ENCODE results near the gene KCTD10.

The KCTD10 gene

GRCh38 chr12:109489016-109489954 is 12.2 kb upstream of the KCTD10 start:
- no peaks in the 10 kb centered on the region for H3K9me3 ChIP-seq (ENCODE audit: insufficient read depth, low read depth, low read length)
- no peak overlapping the region for H3K4me3 ChIP-seq (ENCODE audit: low read length, poor library complexity, severe bottlenecking)
- H3K4me1 ChIP-seq (ENCODE audit: insufficient read depth, low read length, poor library complexity, severe bottlenecking): no peaks in the 10 kb centered on the region
- H3K79me2 ChIP-seq (ENCODE audit: insufficient read depth, low read length): no peaks in the 10 kb centered on the region
- H4K20me1 ChIP-seq (ENCODE audit: insufficient read depth, low read length, poor library complexity, severe bottlenecking): no peaks in the 10 kb centered on the region
- no peaks in the 10 kb centered on the region for H3K9me2 ChIP-seq (replicated peaks; ENCODE audit: low read depth, low read length)
- H3K27me3 ChIP-seq (ENCODE audit: insufficient read depth, low read length, poor library complexity, severe bottlenecking): no peaks in the 10 kb centered on the region
- TF ChIP-seq EZH2phosphoT487 (IDR thresholded peaks at IDR 0.05; ENCODE audit: borderline replicate concordance): no peak
- TF ChIP-seq CTCF (conservative IDR thresholded peaks at IDR 0.05; ENCODE audit: low read length): no peak
- H3F3A ChIP-seq (ENCODE audit: low read depth): no peaks in the 10 kb centered on the region
- no peak overlapping the region for H2AFZ ChIP-seq (ENCODE audit: low read length)
- no peak overlapping the region for H3K4me2 ChIP-seq (ENCODE audit: low read depth, low read length, poor library complexity, severe bottlenecking)
- no peak overlapping the region for H3K9ac ChIP-seq (ENCODE audit: low read depth, low read length, poor library complexity, severe bottlenecking)
- H3K36me3 ChIP-seq (ENCODE audit: insufficient read depth, low read length): peaks cover 44% of the 10 kb centered on the region; the same call in 1 of the 2 replicates

GRCh38 chr12:109488051-109488665 is 11.1 kb upstream of the KCTD10 start:
- TF ChIP-seq EZH2phosphoT487 (IDR thresholded peaks at IDR 0.05; ENCODE audit: borderline replicate concordance): no peak
- TF ChIP-seq CTCF (conservative IDR thresholded peaks at IDR 0.05; ENCODE audit: low read length): no peak
- Histone ChIP-seq H3K36me3 (ENCODE audit: insufficient read depth, low read length) (peaks cover 44% of the 10 kb centered on the region; the same call in 1 of the 2 replicates), H3K4me1 (ENCODE audit: insufficient read depth, low read length, poor library complexity, severe bottlenecking) (no peaks in the 10 kb centered on the region), H3K9me2 (replicated peaks; ENCODE audit: low read depth, low read length) (no peaks in the 10 kb centered on the region), H3K9me3 (ENCODE audit: insufficient read depth, low read depth, low read length) (no peaks in the 10 kb centered on the region), H4K20me1 (ENCODE audit: insufficient read depth, low read length, poor library complexity, severe bottlenecking) (no peaks in the 10 kb centered on the region), H3K27me3 (ENCODE audit: insufficient read depth, low read length, poor library complexity, severe bottlenecking) (no peaks in the 10 kb centered on the region), H3K4me3 (ENCODE audit: low read length, poor library complexity, severe bottlenecking) (no peak overlapping the region), H3K9ac (ENCODE audit: low read depth, low read length, poor library complexity, severe bottlenecking) (no peak overlapping the region), H3F3A (ENCODE audit: low read depth) (no peaks in the 10 kb centered on the region), H2AFZ (ENCODE audit: low read length) (no peak overlapping the region), H3K4me2 (ENCODE audit: low read depth, low read length, poor library complexity, severe bottlenecking) (no peak overlapping the region), H3K79me2 (ENCODE audit: insufficient read depth, low read length) (no peaks in the 10 kb centered on the region)

- no peaks in the 10 kb centered on the region for H3K79me2 ChIP-seq (ENCODE audit: insufficient read depth, low read length)
- no peaks in the 10 kb centered on the region for H3K27me3 ChIP-seq (ENCODE audit: insufficient read depth, low read length, poor library complexity, severe bottlenecking)
- no peak overlapping the region for H3K4me2 ChIP-seq (ENCODE audit: low read depth, low read length, poor library complexity, severe bottlenecking)
- TF ChIP-seq EZH2phosphoT487 (IDR thresholded peaks at IDR 0.05; ENCODE audit: borderline replicate concordance) (no peak), CTCF (conservative IDR thresholded peaks at IDR 0.05; ENCODE audit: low read length) (no peak)
- no peaks in the 10 kb centered on the region for H3K9me2 ChIP-seq (replicated peaks; ENCODE audit: low read depth, low read length)
- no peak overlapping the region for H2AFZ ChIP-seq (ENCODE audit: low read length)
- H3K9ac ChIP-seq (ENCODE audit: low read depth, low read length, poor library complexity, severe bottlenecking): no peak overlapping the region
- H4K20me1 ChIP-seq (ENCODE audit: insufficient read depth, low read length, poor library complexity, severe bottlenecking): no peaks in the 10 kb centered on the region
- H3F3A ChIP-seq (ENCODE audit: low read depth): no peaks in the 10 kb centered on the region
- H3K36me3 ChIP-seq (ENCODE audit: insufficient read depth, low read length): peaks cover 44% of the 10 kb centered on the region; the same call in 1 of the 2 replicates
- no peak overlapping the region for H3K4me3 ChIP-seq (ENCODE audit: low read length, poor library complexity, severe bottlenecking)
- no peaks in the 10 kb centered on the region for H3K9me3 ChIP-seq (ENCODE audit: insufficient read depth, low read depth, low read length)
- no peaks in the 10 kb centered on the region for H3K4me1 ChIP-seq (ENCODE audit: insufficient read depth, low read length, poor library complexity, severe bottlenecking)
Measured at GRCh38 chr12:109487181-109488050, 10.3 kb upstream of the KCTD10 start.
